GM19395 (cell line): ENCODE results near the gene ZSWIM4.
"Not testable (repeated sequence)": the region's sequence is repeated elsewhere in the genome, so short reads cannot be mapped to it uniquely, and the experiment has no call there.

ENCODE experiments used
- ATAC-seq: cut with Tn5 transposase; IDR thresholded peaks from one replicate; pipeline ENCODE4 v1.9.1; 2021; ENCODE audit warnings: mild to moderate bottlenecking, moderate library complexity; ENCODE audit not compliant: unreplicated experiment

ZSWIM4 gene

GRCh38 chr19:13847407-13848339, 52.4 kb downstream of the ZSWIM4 start:
- peak; percentile 24 for ATAC-seq

DNA sequence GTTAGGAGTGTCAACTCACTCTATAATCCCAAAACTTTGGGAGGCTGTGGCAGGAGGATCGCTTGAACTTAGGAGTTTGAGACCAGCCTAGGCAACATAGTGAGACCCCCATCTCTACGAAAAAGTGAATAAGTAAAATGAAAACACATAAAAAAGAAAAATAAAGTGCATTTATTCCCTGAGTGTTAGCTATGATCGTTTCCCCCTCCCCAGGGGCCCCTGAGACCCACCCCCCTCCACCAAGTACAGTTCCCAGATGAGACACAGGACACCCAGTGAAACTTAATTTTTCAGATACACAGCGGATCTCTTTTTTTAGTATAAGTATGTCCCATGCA, 53.1 kb downstream of the ZSWIM4 start:
- ATAC-seq = no peak

- ATAC-seq = no peak
Observed at GRCh38 chr19:13848798-13849676, 53.8 kb downstream of the ZSWIM4 start.

- ATAC-seq = no peak
Observed at GRCh38 chr19:13849991-13850909, 55.0 kb downstream of the ZSWIM4 start.

DNA sequence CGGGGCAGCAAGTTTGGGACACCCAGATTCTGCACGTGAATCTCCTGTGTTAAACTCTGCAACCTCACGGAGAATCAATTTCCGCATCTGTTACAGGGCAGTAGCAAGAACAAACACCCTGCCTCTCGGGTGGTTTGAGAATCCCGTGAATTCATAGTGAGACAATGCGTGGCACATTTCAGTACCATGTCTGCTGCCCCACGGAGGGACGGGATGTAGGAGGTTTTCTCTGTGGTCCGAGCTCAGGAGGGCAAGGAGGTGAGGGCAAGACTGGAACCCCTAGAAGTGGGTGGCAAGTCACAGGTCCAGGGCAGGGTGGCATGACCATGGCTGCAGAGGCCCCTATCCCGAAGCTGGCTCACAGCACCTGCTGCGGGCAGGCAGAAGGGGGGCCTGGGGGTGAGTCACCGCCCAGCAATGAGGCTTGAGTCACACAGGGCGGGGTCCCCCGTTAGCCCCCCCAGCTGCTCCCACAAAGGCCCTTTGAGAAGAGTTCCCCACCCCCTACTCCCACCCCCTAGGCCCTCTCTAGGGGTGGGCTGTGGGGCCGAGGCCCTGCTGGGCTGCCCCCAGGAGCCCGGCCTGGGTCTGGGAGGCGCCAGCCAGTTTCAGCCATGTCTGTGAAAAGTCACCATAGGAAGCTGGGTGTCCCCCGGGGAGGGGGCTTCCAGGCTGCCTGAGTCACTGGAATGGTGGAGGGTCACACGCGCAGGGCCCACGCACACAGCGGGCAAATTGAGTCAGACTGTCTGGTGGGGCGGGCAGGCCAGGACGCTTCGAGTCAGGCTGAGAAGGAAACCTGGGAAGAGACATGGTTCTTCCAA, 55.9 kb downstream of the ZSWIM4 start:
- ATAC-seq = no peak

DNA sequence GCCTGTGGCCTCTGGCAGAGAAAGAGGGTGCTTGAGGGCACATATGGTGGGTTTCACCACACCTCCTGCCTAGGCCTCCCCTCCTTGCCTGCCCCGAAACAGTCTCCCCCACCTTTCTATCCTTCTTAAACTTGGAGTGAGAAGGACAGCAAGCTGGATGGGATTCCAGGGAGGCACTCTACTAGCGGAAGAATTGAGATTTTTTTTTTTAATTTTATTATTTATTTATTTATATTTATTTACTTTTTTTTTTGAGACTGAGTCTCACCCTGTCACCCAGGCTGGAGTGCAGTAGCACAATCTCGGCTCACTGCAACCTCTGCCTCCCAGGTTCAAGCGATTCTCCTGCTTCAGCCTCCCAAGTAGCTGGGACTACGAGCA, 56.5 kb downstream of the ZSWIM4 start:
- ATAC-seq = not testable (repeated sequence)

DNA sequence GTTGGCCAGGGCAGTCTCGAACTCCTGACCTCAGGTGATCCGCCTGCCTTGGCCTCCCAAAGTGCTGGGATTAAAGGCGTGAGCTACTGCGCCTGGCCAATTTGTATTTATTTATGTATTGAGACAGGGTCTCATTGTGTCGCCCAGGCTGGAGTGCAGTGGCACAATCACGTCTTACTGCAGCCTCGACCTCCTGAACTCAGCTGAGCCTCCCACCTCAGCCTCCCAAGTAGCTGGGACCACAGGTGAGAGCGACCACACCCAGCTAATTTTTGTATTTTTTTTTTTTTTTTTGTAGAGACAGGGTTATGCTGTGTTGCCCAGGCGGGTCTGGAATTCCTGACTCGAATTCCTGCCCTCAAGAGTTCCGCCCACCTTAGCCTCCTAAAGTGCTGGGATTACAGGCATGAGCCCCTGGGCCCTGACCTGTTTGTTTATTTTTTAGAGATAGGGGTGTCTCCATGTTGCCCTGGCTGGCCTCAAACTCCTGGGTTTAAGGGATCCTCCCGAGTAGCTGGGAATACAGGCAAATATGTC, 57.0 kb downstream of the ZSWIM4 start:
- not testable (repeated sequence) for ATAC-seq

GRCh38 chr19:13856497-13856896, 61.3 kb downstream of the ZSWIM4 start:
- no peak for ATAC-seq

- ATAC-seq = no peak
Observed at GRCh38 chr19:13859361-13859880, 64.2 kb downstream of the ZSWIM4 start.

DNA sequence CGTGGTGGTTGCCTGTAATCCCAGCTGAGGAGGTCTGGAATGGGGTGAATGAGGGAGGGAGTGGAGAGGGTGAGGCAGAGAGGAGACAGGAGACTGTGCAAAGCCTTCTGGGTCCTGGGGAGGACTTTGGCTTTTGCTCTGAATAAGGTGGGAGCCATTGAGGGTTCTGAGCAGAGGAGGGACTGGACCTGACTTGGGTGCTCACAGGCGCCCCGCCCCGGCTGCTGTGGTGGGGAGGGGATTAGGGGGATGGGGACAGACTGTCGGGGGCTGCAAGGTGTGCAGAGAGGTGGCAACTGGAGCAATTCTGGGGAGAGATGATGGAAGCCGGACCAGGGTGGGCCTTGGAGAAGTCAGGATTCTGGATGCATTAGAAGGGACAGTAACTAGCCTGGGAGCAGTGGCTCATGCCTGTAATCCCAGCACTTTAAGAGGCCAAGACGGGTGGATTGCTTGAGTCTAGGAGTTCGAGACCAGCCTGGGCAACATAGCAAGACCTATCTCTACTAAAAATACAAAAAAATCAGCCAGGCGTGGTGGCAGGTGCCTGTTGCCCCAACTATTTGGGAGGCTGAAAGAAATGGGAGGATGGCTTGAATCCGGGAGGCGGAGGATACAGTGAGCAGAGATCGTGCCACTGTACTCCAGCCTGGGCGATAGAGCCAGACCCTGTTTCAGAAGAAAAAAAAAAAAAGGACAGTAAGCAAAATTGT, 65.6 kb downstream of the ZSWIM4 start:
- ATAC-seq = no peak

DNA sequence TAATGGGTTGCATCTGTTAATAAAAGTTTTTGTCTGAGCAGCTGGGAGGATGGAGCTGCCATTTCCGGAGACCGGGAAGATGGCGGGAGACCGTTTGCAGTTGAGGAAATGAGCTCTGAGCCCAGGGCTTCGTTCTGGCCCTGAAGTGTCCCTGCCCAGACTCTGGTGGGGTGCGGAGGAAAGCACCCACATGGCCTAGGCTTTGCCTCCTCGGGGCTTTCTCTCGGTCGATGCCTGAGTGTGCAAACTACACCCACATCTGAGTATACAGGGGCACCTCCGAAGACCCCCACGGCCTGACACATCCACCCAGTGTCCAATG, 66.1 kb downstream of the ZSWIM4 start:
- ATAC-seq = peak; percentile 40

- peak; percentile 83 for ATAC-seq
Observed at GRCh38 chr19:13861714-13862531, 66.7 kb downstream of the ZSWIM4 start.

DNA sequence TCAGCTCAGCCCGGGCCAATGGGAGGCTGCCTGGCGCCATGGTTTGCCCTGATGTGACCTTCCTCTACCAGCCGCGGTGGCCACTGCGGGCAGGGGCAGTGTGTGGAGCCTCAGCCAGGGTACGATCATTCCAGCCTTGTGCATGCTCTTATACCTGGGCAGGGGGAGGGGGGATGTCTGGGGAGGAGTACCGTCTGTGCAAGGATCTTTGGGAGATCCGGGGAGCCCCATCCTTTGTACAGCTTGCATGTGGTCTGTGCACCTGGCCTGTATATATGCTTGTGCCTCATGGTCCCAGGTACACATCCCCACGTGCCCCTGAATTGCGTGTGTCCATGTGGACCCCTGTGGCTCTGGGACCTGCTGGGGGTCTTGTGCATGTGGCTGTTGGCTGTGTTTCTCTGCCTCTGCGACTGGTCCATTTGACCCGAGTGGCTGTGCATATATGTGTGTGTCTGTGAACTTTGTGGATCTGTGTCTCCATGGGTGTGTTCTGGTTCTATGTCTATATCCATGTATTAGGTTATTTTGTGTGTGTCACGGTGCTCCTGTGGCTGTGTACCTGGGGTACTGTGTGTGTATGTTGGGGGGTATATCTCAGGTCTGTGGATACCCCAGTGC, 68.9 kb downstream of the ZSWIM4 start:
- no peak for ATAC-seq

GRCh38 chr19:13864667-13865570, 69.7 kb downstream of the ZSWIM4 start:
- no peak for ATAC-seq

DNA sequence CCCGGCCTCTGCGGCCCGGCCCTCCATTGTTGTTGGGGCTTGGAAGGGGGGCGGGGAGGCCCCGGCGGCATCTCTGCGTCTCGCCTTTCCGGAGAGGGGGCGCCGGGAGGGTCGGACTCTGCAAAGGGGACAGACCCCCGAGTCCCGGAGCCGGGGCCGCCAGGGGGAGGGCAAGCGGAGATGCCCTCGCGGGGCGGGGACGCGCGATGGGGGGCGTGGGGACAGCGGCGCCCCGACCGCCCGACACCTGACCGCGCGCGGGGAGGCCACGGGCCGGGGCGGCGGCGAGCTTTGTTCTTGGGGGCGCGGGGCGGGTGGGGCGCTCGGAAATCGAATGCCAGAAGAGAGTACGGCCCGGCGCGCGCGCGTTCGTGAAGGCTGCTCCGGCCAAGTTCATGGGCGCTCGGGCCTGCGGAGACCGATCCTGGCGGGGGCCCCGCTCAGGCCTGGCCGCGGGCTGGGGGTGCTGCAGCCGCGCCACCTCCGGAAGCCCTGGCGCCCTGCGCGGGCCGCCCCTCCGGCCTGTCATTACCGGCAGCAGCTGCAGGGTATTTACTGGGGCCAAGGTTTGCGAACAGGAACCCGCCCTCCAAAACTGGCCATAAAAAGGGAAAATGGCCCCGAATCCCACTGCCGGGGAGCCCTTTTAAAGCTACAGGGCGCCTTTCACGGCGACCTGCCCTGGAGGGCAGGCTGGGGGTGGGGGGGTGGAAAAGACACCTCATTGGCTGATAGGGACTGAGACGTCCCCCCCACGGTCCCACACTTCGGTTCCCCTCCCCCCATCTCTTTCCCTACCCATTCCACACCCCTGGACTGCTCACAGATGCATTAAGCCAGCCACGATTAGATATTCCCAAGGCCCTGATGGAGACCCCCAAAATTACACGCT, 70.6 kb downstream of the ZSWIM4 start:
- no peak for ATAC-seq
